Cardiac muscle cell (in vitro differentiated cells and primary cell): Measurements from ENCODE around the gene PLPPR4. TPM values are rescaled to one million over a fixed set of nuclear protein-coding genes. Genes with fewer than 3 reads are reported as not detected.
"Not testable (repeated sequence)": the region's sequence is repeated elsewhere in the genome, so short reads cannot be mapped to it uniquely, and the experiment has no call there.

Experiments used
- DNase-seq, 2 donors: peaks; one replicate each; pipeline versions ENCODE4 v3.0.0 to v3.0.0-alpha.2; 2010 to 2017; ENCODE audit warnings: low read depth in 1 of 2, low spot score in 1 of 2
- H3K27ac ChIP-seq: fragments of 200-600 bp; sonication (generic); 2 replicates; pipeline ENCODE4 v1.5.1; 2016
- H3K27me3 ChIP-seq: fragments of 200-600 bp; sonication (generic); 2 replicates; pipeline ENCODE4 v1.6.0; 2016; ENCODE audit warnings: control low read depth
- H3K36me3 ChIP-seq: fragments of 200-600 bp; sonication (generic); 2 replicates; pipeline ENCODE4 v1.5.1; 2016; ENCODE audit warnings: control low read depth
- H3K4me1 ChIP-seq: fragments of 200-600 bp; sonication (generic); 2 replicates; pipeline ENCODE4 v1.8.1; 2017; ENCODE audit warnings: low read depth, mild to moderate bottlenecking, mixed run types
- H3K4me3 ChIP-seq: fragments of 200-600 bp; sonication (generic); 2 replicates; pipeline ENCODE4 v1.5.1; 2016; ENCODE audit warnings: mild to moderate bottlenecking
- H3K9me3 ChIP-seq: fragments of 200-600 bp; sonication (generic); 2 replicates; pipeline ENCODE4 v1.5.1; 2017; ENCODE audit warnings: low read depth, mild to moderate bottlenecking, control low read depth
- polyA plus RNA-seq: library from polyadenylated mRNA; unstranded; fragments of >200 nt; fragmentation: Nextera tagmentation; extraction: Ambion mirVana; gene quantifications from 2 replicates; pipeline ENCODE4 v1.2.1, GENCODE V29; 2016
- total RNA-seq: library from RNA; depleted of rRNA; stranded (reverse); fragments of >200 nt; gene quantifications from 2 replicates; pipeline ENCODE4 v1.2.3, GENCODE V29; 2016
- TF ChIP-seq, protein P1 (sequence below): IDR thresholded peaks from 2 replicates; pipeline ENCODE4 v1.5.1; 2012; ENCODE audit warnings: low read depth, mild to moderate bottlenecking, low read length

Gene PLPPR4
- total and polyA plus RNA-seq, 2 experiments from 2014 or later = 3.2 to 3.7 TPM

DNA sequence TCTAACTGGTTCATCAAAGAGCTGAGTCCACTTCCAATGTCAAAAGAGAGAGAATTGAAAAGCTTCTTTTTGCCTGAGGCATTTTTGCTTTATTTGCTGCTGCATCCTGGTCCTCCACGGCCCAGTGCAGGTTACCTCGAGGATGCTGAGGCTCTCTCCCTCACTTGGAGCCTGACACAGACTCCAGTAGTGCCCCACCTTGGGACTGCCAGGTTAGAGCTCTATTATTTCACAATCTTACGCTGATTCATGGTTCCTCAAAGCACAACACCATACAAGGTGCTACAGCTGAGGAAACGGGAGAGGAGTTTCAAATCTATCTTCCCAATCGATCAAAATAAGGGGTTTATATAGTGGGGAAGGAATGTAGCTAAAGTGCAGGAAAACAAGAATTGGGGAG is 13.6 kb upstream of the PLPPR4 start:
- H3K27ac ChIP-seq = no peak overlapping the region
- H3K4me3 ChIP-seq = no peak overlapping the region
- no peaks in the 10 kb centered on the region for H3K36me3 ChIP-seq
- TF ChIP-seq, protein P1, sequence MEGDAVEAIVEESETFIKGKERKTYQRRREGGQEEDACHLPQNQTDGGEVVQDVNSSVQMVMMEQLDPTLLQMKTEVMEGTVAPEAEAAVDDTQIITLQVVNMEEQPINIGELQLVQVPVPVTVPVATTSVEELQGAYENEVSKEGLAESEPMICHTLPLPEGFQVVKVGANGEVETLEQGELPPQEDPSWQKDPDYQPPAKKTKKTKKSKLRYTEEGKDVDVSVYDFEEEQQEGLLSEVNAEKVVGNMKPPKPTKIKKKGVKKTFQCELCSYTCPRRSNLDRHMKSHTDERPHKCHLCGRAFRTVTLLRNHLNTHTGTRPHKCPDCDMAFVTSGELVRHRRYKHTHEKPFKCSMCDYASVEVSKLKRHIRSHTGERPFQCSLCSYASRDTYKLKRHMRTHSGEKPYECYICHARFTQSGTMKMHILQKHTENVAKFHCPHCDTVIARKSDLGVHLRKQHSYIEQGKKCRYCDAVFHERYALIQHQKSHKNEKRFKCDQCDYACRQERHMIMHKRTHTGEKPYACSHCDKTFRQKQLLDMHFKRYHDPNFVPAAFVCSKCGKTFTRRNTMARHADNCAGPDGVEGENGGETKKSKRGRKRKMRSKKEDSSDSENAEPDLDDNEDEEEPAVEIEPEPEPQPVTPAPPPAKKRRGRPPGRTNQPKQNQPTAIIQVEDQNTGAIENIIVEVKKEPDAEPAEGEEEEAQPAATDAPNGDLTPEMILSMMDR = no peak
- no peaks in the 10 kb centered on the region for H3K9me3 ChIP-seq
- DNase-seq = no peak
- H3K4me1 ChIP-seq = no peaks in the 10 kb centered on the region
- H3K27me3 ChIP-seq = no peaks in the 10 kb centered on the region

DNA sequence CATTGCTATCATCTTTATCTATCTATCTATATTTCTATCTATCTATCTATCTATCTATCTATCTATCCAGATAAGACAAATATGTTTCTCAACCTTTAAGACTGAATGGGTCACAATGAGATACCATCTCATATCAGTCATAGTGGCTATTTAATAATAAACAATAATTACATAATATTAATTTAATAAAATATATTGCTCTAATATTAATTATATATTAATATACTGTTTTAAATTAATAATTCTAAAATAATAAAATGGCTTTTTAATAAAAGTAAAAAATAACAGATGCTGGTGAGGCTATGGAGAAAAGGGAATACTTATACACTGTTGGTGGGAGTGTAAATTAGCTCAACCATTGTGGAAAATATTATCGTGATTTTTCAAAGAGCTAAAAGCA is 13.0 kb upstream of the PLPPR4 start:
- Histone ChIP-seq H3K4me3 (no peak overlapping the region), H3K9me3 (no peaks in the 10 kb centered on the region), H3K36me3 (no peaks in the 10 kb centered on the region), H3K27me3 (no peaks in the 10 kb centered on the region), H3K4me1 (no peaks in the 10 kb centered on the region), H3K27ac (no peak overlapping the region)
- TF ChIP-seq, protein P1 = no peak
- no peak for DNase-seq

DNA sequence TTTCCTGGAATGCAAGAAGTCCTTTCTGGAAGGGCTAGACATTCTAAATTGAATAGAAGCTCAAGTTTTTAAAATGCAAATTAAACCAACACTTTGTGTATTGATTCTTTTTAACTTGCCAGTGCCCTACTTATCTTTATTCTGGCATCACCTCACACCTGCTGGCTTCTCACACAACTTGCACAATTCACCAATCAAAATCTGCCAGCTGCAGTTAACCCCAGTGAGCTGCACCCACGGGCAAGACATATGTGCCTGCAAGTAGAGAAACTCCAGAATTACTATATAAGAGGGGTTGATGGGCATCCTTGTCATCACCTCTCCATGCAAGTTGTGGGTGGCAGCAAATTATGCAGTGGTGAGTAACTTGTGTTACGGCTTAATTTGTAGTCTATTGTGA is 11.7 kb upstream of the PLPPR4 start:
- H3K36me3 ChIP-seq = no peaks in the 10 kb centered on the region
- TF ChIP-seq, protein P1 = no peak
- H3K4me3 ChIP-seq = no peak overlapping the region
- no peaks in the 10 kb centered on the region for H3K4me1 ChIP-seq
- H3K9me3 ChIP-seq = no peaks in the 10 kb centered on the region
- no peaks in the 10 kb centered on the region for H3K27me3 ChIP-seq
- no peak for DNase-seq
- H3K27ac ChIP-seq = no peak overlapping the region

DNA sequence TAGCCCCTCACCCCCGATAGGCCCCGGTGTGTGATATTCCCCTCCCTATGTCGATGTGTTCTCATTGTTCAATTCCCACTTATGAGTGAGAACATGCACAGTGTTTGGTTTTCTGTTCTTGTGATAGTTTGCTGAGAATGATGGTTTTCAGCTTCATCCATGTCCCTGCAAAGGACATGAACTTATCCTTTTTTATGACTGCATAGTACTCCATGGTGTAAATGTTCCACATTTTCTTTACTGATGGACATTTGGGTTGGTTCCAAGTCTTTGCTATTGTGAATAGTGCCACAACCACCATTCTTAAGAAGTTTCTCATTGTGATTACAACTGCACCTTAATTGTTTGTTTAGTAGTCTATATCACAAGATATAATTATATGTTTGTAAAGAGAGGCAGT is 3.9 kb upstream of the PLPPR4 start:
- not testable (repeated sequence) for DNase-seq, H3K4me1 ChIP-seq, H3K27ac ChIP-seq

DNA sequence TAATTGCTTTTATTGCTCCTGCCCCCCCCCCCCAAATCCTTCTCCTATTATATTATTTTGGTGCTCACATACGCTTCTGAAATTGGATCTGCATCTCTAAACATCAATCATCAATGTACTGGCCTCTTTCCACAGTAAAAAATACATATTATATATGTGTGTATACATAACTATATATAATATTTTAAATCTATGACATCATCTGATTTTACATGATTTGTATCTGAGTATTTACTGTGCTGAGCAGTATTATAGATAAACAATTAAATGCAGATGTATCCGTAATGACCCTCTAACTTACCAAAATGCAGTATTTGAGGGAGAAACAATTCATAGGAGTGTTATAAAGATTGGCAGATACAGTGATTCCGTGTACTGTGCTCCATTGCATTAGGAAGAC is 832 bp downstream of the PLPPR4 start:
- peak overlapping the region; percentile 47 for H3K4me3 ChIP-seq
- no peaks in the 10 kb centered on the region for H3K36me3 ChIP-seq
- no peak for DNase-seq
- no peaks in the 10 kb centered on the region for H3K4me1 ChIP-seq
- peaks cover 10% of the 10 kb centered on the region for H3K27me3 ChIP-seq
- H3K9me3 ChIP-seq = no peaks in the 10 kb centered on the region
- H3K27ac ChIP-seq = no peak overlapping the region
- TF ChIP-seq, protein P1 = no peak

More for the DNA sequence above, 3.9 kb upstream of the PLPPR4 start:
- not testable (repeated sequence) for H3K4me3 ChIP-seq, H3K9me3 ChIP-seq, H3K27me3 ChIP-seq, H3K36me3 ChIP-seq

DNA sequence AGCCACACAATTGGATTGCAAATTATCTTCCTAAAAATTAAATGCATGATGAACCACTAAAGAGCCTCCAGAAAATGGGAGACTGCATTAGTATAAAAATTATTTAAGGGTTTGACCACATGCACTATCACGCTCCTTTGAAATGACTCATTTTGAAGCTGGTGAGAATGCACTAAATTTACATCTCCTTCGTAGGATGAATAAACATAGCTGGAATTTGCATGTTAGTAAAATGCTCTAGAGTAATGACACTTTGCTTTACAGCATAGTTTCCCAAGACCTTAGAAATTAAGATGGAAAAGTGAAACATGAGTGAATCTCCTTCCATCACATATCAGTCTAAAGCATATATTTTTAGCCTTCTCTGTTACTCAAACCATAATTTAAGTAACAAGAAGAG is 2.4 kb downstream of the PLPPR4 start:
- Histone ChIP-seq H3K36me3 (no peaks in the 10 kb centered on the region), H3K27ac (no peak overlapping the region), H3K27me3 (peaks cover 10% of the 10 kb centered on the region), H3K4me1 (no peaks in the 10 kb centered on the region), H3K9me3 (no peaks in the 10 kb centered on the region), H3K4me3 (no peak overlapping the region)
- DNase-seq = peak in 1 of 2 donors; percentile 2
- TF ChIP-seq, protein P1 = no peak
